Heart left ventricle (tissue), 16 donors: ENCODE measurements around the gene NBPF1. TPM values are rescaled to one million over a fixed set of nuclear protein-coding genes. Genes with fewer than 3 reads are reported as not detected.
"Not testable (repeated sequence)": the region's sequence is repeated elsewhere in the genome, so short reads cannot be mapped to it uniquely, and the experiment has no call there.

Source experiments
- ATAC-seq, 4 donors: fragments of 200-7000 bp; cut with Tn5 transposase; one replicate each; pipeline ENCODE4 v1.9.1; 2020 to 2022; ENCODE audit warnings: moderate library complexity in 4 of 4, mild to moderate bottlenecking in 3 of 4, moderate number of reproducible peaks in 1 of 4
- DNase-seq, 5 donors: peaks; one replicate each; pipeline ENCODE4 v3.0.0-alpha.2; 2020
- H3K27ac ChIP-seq, 12 donors: fragments of 200-600 bp; sonication (generic) in 4 of 12; one replicate each; pipeline versions ENCODE4 v1.5.0 to v1.8.0; 2016 to 2022; ENCODE audit warnings: mild to moderate bottlenecking in 2 of 12
- H3K27me3 ChIP-seq, 9 donors: fragments of 200-600 bp; sonication (generic) in 2 of 9; one replicate each; pipeline versions ENCODE4 v1.5.1 to v1.8.0; 2016 to 2022; ENCODE audit warnings: mild to moderate bottlenecking in 3 of 9
- H3K36me3 ChIP-seq, 9 donors: fragments of 200-600 bp; sonication (generic) in 2 of 9; one replicate each; pipeline versions ENCODE4 v1.5.0 to v1.8.0; 2018 to 2022; ENCODE audit warnings: mild to moderate bottlenecking in 2 of 9
- H3K4me1 ChIP-seq, 12 donors: fragments of 200-600 bp; sonication (generic) in 4 of 12; one replicate each; pipeline versions ENCODE4 v1.5.0 to v1.8.0; 2016 to 2022; ENCODE audit warnings: mild to moderate bottlenecking in 3 of 12
- H3K4me3 ChIP-seq, 12 donors: fragments of 200-600 bp; sonication (generic) in 4 of 12; one replicate each; pipeline versions ENCODE4 v1.5.0 to v1.8.0; 2017 to 2022; ENCODE audit warnings: mild to moderate bottlenecking in 9 of 12, moderate library complexity in 4 of 12
- H3K9me3 ChIP-seq, 12 donors: fragments of 200-600 bp; sonication (generic) in 4 of 12; one replicate each; pipeline versions ENCODE4 v1.5.0 to v1.8.0; 2016 to 2022; ENCODE audit warnings: mild to moderate bottlenecking in 1 of 12
- WGBS, 4 donors: extraction: QIAGEN DNeasy Blood & Tissue Kit in 2 of 4; methylation state at CpG; one replicate each; pipeline versions ENCODE4 v1.1.5 to v1.1.7; 2013 to 2018; 5-methylcytosine and 5-hydroxymethylcytosine counted together
- intact Hi-C, 10 donors: fragments of 100-400 bp; cut with DNase I; formaldehyde crosslinking; loops; one replicate each; pipeline versions ENCODE4 v1.11.1 to v1.14.2; 2022
- polyA plus RNA-seq, 2 donors: library from polyadenylated mRNA; stranded (reverse); fragments of 200-250 nt; gene quantifications; one replicate each; pipeline ENCODE4 v1.2.3, GENCODE V29; 2013
- total RNA-seq, 9 donors: library from RNA; depleted of rRNA in 2 of 9; stranded (reverse); fragments of >200 nt in 2 of 9; fragmentation: NEBNext Ultra II Directional in 3 of 9; extraction: Animal tissue kit (Norgen Biotek cat#: 25700) in 3 of 9; gene quantifications; one replicate each; pipeline versions ENCODE4 v1.1.0 to v1.2.4, GENCODE V29; 2016 to 2023
- TF ChIP-seq, protein P1 (sequence below), 12 donors: fragments of 200-600 bp; sonication (generic) in 4 of 12; IDR thresholded peaks; one replicate each; pipeline versions ENCODE4 v1.5.0 to v1.8.0; 2018 to 2022; ENCODE audit warnings: antibody characterized with exemption in 12 of 12, mild to moderate bottlenecking in 5 of 12
- donor health status: ischemic (EF 13 %, LVEDD 7.1; RV severe dilation, severe dysfunction).
- donor health status: healthy with polysubstance abuse.
- donor health status: DM: no; HTN: yes; CAD: no.
- donor health status: DM: no; HTN: no; CAD: no.
- donor health status: ischemic (EF 25% LVEDD 6.9; RV normal size, moderate dysfunction).
- donor health status: ischemic (EF 25% LVEDD 5.7; RV mildly dilated, moderate dysfunction).
- donor health status: healthy.
- donor health status: DM: yes; HTN: yes; CAD: no.
- donor health status: ischemic (EF 35%, LVEDD 5.7; RV mildly dilated, moderate dysfunction).
- donor health status: nonischemic (EF 11% LVEDD 7.7; RV severe dilation, severe dysfunction).
- donor health status: DM: yes; HTN: yes; CAD: no.
- donor health status: PGD.
- donor health status: ischemic (EF 29% LVEDD 5.4; RV normal size, mild dysfunction).
- donor health status: nonischemic (EF 23%, LVEDD 6.1; RV moderate dilation, normal function).

The NBPF1 gene
- total and polyA plus RNA-seq, 11 donors, result 4.4 to 18.2 (median 12.0) TPM

DNA sequence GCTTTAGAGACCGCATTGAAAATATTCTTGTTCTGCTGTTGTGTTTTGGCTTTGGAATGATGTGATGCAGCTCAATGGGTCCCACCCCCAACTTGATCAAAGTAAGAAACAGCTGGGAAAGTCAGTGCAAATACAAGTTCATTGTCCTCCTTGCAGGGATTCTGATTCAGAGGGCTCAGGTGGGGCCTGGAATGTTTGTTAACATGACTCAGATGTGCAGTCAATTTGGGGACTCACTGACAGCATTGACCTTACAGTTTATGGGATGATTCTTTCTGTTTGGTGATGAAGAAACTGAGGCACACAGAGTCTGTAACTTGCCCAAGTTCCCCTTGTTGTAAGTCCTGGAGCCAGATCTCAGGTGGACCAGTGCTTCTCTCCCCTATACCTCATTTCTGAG, 18.1 kb downstream of the NBPF1 start:
- 86 to 96% (median 95%) methylated on average over 1 of the region's 1 CpG for WGBS, 4 donors
- intact Hi-C loops, H3K27ac ChIP-seq, H3K36me3 ChIP-seq, DNase-seq, H3K4me3 ChIP-seq, H3K9me3 ChIP-seq, H3K27me3 ChIP-seq, H3K4me1 ChIP-seq, ATAC-seq: not testable (repeated sequence)

DNA sequence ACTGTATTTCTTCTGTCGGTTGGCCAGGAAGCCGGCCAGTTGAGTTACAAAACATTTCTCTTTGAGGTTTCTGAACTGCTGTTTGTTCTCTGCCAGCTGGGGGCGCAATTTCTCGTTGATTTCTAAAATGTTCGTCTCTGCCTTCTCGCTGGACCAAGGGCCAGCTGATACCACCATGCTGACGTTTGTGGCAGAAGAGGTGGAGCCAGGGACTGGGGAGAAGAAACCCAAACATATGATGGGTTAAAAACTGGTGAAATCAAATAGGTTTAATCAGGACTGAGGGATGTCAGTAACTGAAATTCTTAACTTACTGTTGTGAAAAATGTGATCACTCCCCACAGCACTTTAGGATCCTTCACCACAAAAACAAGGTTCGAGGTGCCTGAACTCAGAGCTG, 21.5 kb downstream of the NBPF1 start:
- H3K9me3 ChIP-seq, H3K27ac ChIP-seq, H3K4me3 ChIP-seq, ATAC-seq, H3K4me1 ChIP-seq, H3K27me3 ChIP-seq, intact Hi-C loops: not testable (repeated sequence)
- H3K36me3 ChIP-seq, result peaks cover 0 to 15% (median 6%) of the 10 kb centered on the region in 9 donors
- WGBS, 4 donors, result 10 to 22% (median 11%) methylated on average over 6 of the region's 8 CpGs
- DNase-seq, result peak in 1 of 5 donors; percentile 24
- TF ChIP-seq, protein P1, sequence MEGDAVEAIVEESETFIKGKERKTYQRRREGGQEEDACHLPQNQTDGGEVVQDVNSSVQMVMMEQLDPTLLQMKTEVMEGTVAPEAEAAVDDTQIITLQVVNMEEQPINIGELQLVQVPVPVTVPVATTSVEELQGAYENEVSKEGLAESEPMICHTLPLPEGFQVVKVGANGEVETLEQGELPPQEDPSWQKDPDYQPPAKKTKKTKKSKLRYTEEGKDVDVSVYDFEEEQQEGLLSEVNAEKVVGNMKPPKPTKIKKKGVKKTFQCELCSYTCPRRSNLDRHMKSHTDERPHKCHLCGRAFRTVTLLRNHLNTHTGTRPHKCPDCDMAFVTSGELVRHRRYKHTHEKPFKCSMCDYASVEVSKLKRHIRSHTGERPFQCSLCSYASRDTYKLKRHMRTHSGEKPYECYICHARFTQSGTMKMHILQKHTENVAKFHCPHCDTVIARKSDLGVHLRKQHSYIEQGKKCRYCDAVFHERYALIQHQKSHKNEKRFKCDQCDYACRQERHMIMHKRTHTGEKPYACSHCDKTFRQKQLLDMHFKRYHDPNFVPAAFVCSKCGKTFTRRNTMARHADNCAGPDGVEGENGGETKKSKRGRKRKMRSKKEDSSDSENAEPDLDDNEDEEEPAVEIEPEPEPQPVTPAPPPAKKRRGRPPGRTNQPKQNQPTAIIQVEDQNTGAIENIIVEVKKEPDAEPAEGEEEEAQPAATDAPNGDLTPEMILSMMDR (IDR thresholded peaks at IDR 0.05), result peak in 2 of 12 donors; percentile 12 to 22

DNA sequence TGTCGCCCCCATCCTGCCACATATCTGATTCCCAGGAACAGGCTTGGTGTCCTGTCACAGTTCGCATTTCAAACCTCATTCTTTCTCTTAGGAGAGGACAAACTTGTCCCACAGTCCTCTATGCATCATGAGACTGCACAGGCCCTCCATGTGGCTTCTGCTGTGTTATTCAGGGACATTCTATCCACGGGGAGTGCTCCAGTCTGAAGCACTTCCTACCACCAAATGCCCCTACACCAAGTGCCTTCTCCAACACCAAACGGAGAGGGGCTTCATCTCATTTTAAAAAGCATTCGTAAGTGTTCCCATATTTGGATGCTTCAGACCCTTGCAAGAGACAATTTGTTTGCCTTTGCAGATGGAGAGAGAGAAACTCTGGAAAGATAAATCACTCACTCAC, 25.3 kb downstream of the NBPF1 start:
- intact Hi-C loops, ATAC-seq, DNase-seq, H3K27me3 ChIP-seq, H3K4me1 ChIP-seq, H3K9me3 ChIP-seq, H3K4me3 ChIP-seq, H3K27ac ChIP-seq: not testable (repeated sequence)
- 87 to 92% (median 91%) methylated on average over 5 of the region's 5 CpGs for WGBS, 4 donors
- H3K36me3 ChIP-seq, result peaks cover 0 to 35% (median 16%) of the 10 kb centered on the region in 9 donors

DNA sequence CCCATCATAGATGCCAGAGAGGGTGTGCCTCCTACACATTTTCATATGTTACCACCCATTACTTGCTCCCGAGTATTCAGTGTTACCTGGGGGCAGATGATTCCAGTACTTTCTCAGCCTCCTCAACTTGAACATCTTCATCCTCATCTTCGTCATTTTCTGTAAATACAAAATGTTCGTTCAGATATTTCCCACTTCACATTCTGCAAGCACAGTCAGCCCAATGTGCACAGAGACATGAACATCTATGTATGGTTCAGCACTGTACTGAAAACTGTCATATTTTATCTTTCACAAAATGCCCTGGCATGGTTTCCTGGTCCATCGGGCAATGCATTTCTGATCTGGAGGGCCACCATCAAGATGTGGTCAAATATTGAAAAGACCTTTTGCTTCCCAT, 25.7 kb downstream of the NBPF1 start:
- DNase-seq, H3K9me3 ChIP-seq, ATAC-seq, H3K27ac ChIP-seq, H3K4me1 ChIP-seq, H3K27me3 ChIP-seq, H3K4me3 ChIP-seq, intact Hi-C loops: not testable (repeated sequence)
- peaks cover 0 to 37% (median 16%) of the 10 kb centered on the region in 9 donors for H3K36me3 ChIP-seq
- WGBS, 4 donors, result 91 to 96% (median 95%) methylated on average over 4 of the region's 4 CpGs

DNA sequence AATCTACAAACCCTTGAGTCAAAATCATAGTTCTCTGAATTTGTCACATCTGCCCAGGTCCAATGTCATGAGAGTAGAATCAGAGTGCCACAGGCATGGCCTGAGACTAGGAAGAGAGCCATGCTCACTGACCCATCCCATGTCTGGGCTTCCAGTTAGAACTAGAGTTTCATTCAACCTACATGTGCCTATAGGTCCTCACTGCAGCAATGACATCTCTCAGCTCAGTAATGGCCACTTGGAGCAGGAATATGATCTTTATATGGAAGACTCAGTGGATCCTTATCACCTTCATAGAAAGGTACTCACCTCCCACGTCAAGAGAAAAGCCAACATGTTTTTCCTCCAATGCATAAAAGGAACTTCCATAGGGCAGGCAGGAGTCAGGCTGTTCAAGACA, 48.0 kb downstream of the NBPF1 start:
- intact Hi-C loops, H3K36me3 ChIP-seq, H3K4me3 ChIP-seq, H3K27me3 ChIP-seq, H3K9me3 ChIP-seq, ATAC-seq, DNase-seq, H3K27ac ChIP-seq, H3K4me1 ChIP-seq: not testable (repeated sequence)
- WGBS, 4 donors, result no CpG with 5 or more reads among the region's 1 CpG

DNA sequence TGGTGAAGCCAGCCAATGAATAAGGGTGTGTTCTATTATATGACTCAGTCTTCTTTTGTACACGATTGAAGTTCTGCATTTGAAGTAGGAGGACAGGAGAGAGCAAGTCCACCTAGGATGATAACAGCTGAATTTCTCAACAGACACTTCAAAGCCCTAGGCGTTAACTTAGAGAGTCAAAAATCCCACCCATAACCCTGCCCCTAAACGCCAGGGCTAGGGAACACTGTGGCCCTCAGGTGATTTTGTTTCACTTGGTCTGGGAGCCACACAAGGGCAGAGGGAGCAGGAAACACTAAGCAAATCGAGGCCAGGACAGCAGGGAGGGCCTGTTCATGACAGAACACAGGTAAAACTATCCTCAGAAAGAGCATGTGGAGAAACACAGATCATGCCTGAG, 52.3 kb downstream of the NBPF1 start:
- H3K9me3 ChIP-seq, intact Hi-C loops, H3K27me3 ChIP-seq, H3K36me3 ChIP-seq, H3K4me1 ChIP-seq, H3K4me3 ChIP-seq, H3K27ac ChIP-seq, DNase-seq, ATAC-seq: not testable (repeated sequence)
- 69 to 80% (median 73%) methylated on average over 3 to 4 of the region's 4 CpGs for WGBS, 4 donors

DNA sequence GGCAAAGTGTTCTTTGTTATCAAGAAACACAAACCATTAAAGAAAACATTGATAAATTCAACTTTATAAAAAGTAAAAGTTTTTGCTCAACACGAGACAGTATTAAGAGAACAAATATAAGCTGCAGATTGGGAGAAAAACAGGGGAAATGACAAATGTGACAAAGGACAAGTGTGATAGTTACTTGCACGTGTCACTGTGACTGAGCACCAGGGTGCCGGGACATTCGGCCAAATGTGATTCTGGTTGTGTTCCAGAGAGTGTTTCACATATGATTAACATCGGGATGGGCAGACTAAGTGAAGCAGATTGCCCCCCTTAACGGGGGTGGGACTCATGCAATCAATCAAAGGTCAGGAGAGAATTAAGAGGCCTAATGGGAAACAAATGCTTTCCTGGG, 52.9 kb downstream of the NBPF1 start:
- H3K27ac ChIP-seq, H3K4me3 ChIP-seq, H3K4me1 ChIP-seq, DNase-seq, H3K9me3 ChIP-seq, H3K36me3 ChIP-seq, H3K27me3 ChIP-seq, intact Hi-C loops, ATAC-seq: not testable (repeated sequence)
- 74 to 91% (median 84%) methylated on average over 3 to 6 of the region's 6 CpGs for WGBS, 4 donors

DNA sequence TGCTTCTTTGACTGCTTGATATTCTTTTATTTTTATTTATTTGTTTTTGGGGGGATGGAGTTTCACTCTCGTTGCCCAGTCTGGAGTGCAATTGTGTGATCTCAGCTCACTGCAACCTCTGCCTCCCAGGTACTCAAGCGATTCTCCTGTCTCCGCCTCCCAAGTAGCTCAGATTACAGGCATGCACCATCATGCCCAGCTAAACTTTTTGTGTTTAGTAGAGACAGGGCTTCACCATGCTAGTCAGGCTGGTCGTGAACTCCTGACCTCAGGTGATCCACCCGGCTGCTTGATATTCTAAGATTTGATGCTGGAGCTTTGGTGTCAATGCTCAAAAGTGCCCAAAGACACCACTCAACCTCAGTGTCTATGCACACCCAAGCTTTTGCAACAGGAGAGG, 53.7 kb downstream of the NBPF1 start:
- H3K4me3 ChIP-seq, H3K27ac ChIP-seq, H3K4me1 ChIP-seq, H3K27me3 ChIP-seq, DNase-seq, H3K36me3 ChIP-seq, ATAC-seq, intact Hi-C loops, H3K9me3 ChIP-seq: not testable (repeated sequence)
- no CpG with 5 or more reads among the region's 5 CpGs for WGBS, 4 donors

DNA sequence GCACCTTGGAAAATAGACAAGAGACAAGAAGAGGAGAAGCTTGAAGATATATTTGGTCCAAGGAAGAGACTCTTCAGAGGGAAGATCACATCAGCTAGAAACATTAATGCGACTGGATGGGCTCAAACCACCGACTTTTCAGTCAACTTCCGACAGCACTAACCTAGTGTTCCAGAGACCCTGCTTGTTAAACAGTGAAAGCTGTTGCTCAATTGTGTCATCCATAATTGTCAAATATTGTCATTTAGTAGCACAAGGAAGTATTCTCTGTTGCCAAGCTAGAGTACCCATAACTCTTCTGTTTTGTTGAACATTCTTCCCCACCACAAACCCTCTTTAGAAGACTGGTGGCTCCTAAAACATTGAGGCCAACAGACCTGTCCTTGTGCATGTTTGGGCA, 56.3 kb downstream of the NBPF1 start:
- DNase-seq, H3K9me3 ChIP-seq, H3K27me3 ChIP-seq, H3K36me3 ChIP-seq, H3K4me3 ChIP-seq, intact Hi-C loops, ATAC-seq, H3K27ac ChIP-seq, H3K4me1 ChIP-seq: not testable (repeated sequence)
- 94 to 100% (median 95%) methylated on average over 2 to 3 of the region's 3 CpGs for WGBS, 4 donors

DNA sequence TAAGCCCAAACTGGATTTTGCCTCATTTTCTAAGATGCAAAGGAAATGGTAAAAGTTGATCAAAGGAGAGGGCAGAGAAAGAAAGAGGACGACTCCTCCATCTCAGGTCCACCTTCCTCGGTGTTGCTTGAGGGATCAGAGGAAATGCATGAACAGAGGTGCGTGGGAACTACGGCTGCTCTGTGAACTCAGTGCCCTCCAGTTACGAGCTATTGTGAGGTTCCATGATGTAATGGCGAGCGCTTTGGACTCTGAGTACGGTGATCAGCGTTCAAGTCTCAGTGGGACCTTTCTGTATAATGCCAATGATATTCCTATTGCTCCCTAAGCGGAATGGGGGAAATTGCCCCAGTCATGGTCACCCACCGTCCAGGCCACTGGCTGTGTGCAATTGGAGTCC, 60.1 kb downstream of the NBPF1 start:
- peaks cover 0 to 11% (median 0%) of the 10 kb centered on the region in 9 donors for H3K27me3 ChIP-seq
- WGBS, 4 donors, result 84 to 94% (median 92%) methylated on average over 9 of the region's 11 CpGs
- H3K27ac ChIP-seq, H3K4me1 ChIP-seq, H3K9me3 ChIP-seq, DNase-seq, intact Hi-C loops, H3K36me3 ChIP-seq, H3K4me3 ChIP-seq, ATAC-seq: not testable (repeated sequence)
